ENCODE measurements around the gene EPHA6. TPM values are rescaled to one million over a fixed set of nuclear protein-coding genes. Genes with fewer than 3 reads are reported as not detected.

EPHA6 gene
- total and polyA plus RNA-seq, 10 of the 15 experiments (the other 5 are each of a cell fraction or from before 2014, with no cell fraction given) = not detected

GRCh38 chr3:97306226-97306625, 491.8 kb downstream of the EPHA6 start (continued):
- TF ChIP-seq, protein P1, sequence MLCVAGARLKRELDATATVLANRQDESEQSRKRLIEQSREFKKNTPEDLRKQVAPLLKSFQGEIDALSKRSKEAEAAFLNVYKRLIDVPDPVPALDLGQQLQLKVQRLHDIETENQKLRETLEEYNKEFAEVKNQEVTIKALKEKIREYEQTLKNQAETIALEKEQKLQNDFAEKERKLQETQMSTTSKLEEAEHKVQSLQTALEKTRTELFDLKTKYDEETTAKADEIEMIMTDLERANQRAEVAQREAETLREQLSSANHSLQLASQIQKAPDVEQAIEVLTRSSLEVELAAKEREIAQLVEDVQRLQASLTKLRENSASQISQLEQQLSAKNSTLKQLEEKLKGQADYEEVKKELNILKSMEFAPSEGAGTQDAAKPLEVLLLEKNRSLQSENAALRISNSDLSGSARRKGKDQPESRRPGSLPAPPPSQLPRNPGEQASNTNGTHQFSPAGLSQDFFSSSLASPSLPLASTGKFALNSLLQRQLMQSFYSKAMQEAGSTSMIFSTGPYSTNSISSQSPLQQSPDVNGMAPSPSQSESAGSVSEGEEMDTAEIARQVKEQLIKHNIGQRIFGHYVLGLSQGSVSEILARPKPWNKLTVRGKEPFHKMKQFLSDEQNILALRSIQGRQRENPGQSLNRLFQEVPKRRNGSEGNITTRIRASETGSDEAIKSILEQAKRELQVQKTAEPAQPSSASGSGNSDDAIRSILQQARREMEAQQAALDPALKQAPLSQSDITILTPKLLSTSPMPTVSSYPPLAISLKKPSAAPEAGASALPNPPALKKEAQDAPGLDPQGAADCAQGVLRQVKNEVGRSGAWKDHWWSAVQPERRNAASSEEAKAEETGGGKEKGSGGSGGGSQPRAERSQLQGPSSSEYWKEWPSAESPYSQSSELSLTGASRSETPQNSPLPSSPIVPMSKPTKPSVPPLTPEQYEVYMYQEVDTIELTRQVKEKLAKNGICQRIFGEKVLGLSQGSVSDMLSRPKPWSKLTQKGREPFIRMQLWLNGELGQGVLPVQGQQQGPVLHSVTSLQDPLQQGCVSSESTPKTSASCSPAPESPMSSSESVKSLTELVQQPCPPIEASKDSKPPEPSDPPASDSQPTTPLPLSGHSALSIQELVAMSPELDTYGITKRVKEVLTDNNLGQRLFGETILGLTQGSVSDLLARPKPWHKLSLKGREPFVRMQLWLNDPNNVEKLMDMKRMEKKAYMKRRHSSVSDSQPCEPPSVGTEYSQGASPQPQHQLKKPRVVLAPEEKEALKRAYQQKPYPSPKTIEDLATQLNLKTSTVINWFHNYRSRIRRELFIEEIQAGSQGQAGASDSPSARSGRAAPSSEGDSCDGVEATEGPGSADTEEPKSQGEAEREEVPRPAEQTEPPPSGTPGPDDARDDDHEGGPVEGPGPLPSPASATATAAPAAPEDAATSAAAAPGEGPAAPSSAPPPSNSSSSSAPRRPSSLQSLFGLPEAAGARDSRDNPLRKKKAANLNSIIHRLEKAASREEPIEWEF (IDR thresholded peaks at IDR 0.05; ENCODE audit: insufficient replicate concordance, low read depth, low read length) = no peak
- TF ChIP-seq ZBED1 (IDR thresholded peaks at IDR 0.05; ENCODE audit: borderline replicate concordance) (no peak), KLF5 (IDR thresholded peaks at IDR 0.05; ENCODE audit: partially characterized antibody) (no peak)

DNA sequence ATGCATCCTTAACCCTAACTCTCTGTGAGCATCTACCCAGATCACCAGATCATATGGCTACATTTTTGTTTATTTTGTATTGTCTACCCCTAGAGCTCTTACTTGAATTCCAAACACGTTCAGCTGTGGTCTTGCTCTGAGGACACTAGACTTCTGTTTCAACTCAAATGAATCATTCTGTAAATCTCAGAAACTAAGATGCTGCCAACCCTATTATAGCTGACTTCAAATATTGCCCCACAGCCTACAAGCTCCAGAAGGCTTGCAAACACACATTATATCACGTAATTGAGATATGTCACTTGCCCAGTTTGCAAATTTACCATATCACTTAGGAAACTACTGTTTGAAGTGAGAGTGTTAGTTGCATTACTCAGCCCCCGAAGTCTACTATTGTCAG, 524.0 kb downstream of the EPHA6 start:
- no peak overlapping the region for H3K27ac ChIP-seq (ENCODE audit: control insufficient read depth, insufficient read depth)
- H3K4me3 ChIP-seq = no peak overlapping the region
- 7% methylated on average over 3 of the region's 3 CpGs for WGBS (ENCODE audit: insufficient coverage, insufficient replicate concordance, low lambda C conversion rate, missing lambda C conversion rate)
- H3K9me3 ChIP-seq (replicated peaks; ENCODE audit: control insufficient read depth, insufficient read depth, low read length) = no peaks in the 10 kb centered on the region
- FAIRE-seq = no peak
- in situ Hi-C loops (cut with MboI) (no loop called here), intact Hi-C loops (cut with micrococcal nuclease; ENCODE audit: unreplicated experiment) (no loop called here)
- ATAC-seq = no peak
- RAD21 ChIA-PET (ENCODE audit: unreplicated experiment) = no interaction called here
- SMC1A ChIA-PET (ENCODE audit: uncharacterized antibody, unreplicated experiment) = no interaction called here
- no peak overlapping the region for H3K4me2 ChIP-seq (ENCODE audit: control insufficient read depth, insufficient read depth)
- H3K36me3 ChIP-seq (ENCODE audit: control insufficient read depth in 2 of 2, insufficient read depth in 2 of 2, low read length in 1 of 2) = no peaks in the 10 kb centered on the region
- no peaks in the 10 kb centered on the region for H3K4me1 ChIP-seq (ENCODE audit: control insufficient read depth, insufficient read depth, low read length)
- no peak overlapping the region for H3K9ac ChIP-seq (ENCODE audit: control insufficient read depth, insufficient read depth, low read length)
- CTCF ChIA-PET = no interaction called here
- no TSS peak for BruUV-seq (replicated peaks)
- POLR2A ChIA-PET = no interaction called here
- no peaks in the 10 kb centered on the region for H4K20me1 ChIP-seq (ENCODE audit: control insufficient read depth, insufficient read depth)
- DNase-seq (ENCODE audit: low read depth, low spot score) = no peak
- H3K27me3 ChIP-seq (replicated peaks in 1 of 2; ENCODE audit: control insufficient read depth in 2 of 2, insufficient read depth in 2 of 2, low read length in 1 of 2) = no peaks in the 10 kb centered on the region
- no peaks in the 10 kb centered on the region for H3K79me2 ChIP-seq (ENCODE audit: control insufficient read depth, insufficient read depth, low read length)
- no peak overlapping the region for H2AFZ ChIP-seq (ENCODE audit: control insufficient read depth, low read depth, low read length)
- TF ChIP-seq ZNF24 (IDR thresholded peaks at IDR 0.05) = no peak
- TF ChIP-seq POLR2AphosphoS5 (IDR thresholded peaks at IDR 0.05; ENCODE audit: low read length) = no peak
- TF ChIP-seq RCOR1 (conservative IDR thresholded peaks at IDR 0.05; ENCODE audit: low read depth, low read length) = no peak
- no peak for TF ChIP-seq NKRF (conservative IDR thresholded peaks at IDR 0.05)
- TF ChIP-seq HDAC6 (IDR thresholded peaks at IDR 0.05; ENCODE audit: unreplicated experiment) = no peak
- no peak for TF ChIP-seq ZNF384 (IDR thresholded peaks at IDR 0.05; ENCODE audit: borderline replicate concordance, low read depth, low read length)
- TF ChIP-seq KAT2A (conservative IDR thresholded peaks at IDR 0.05; ENCODE audit: control insufficient read depth, low read depth, low read length) = no peak
- TF ChIP-seq SMARCA5 (IDR thresholded peaks at IDR 0.05) = no peak
- TF ChIP-seq RAD21 (IDR thresholded peaks at IDR 0.05; ENCODE audit: insufficient read depth, low read depth, low read length) = no peak
- no peak for TF ChIP-seq CHD1 (IDR thresholded peaks at IDR 0.05; ENCODE audit: low read depth, low read length)
- TF ChIP-seq TARDBP (IDR thresholded peaks at IDR 0.05; ENCODE audit: borderline replicate concordance) = no peak

Measured in GM12878 (cell line).